Endothelial cell of umbilical vein (primary cell): ENCODE measurements around the gene ETV3. TPM values are rescaled to one million over a fixed set of nuclear protein-coding genes. Genes with fewer than 3 reads are reported as not detected.

Experiments used
- BruUV-seq: library from RNA; stranded (reverse); fragments of 400-500 nt; replicated peaks from 2 replicates; lab custom pipeline; 2021; lab: Mats Ljungman, UMichigan
- CTCF ChIA-PET: fragments of 300-600, 350-600 bp; sonication (Branson Sonifier 250); formaldehyde crosslinking; loops from one replicate; lab custom pipeline; 2021; ENCODE audit warnings: antibody characterized with exemption, inconsistent platforms; lab: Charles Lee
- POLR2A ChIA-PET: fragments of 300-600, 350-600 bp; sonication (Branson Sonifier 250); formaldehyde crosslinking; loops from one replicate; lab custom pipeline; 2021; ENCODE audit warnings: antibody characterized with exemption, inconsistent platforms; lab: Charles Lee
- DNase-seq: peaks from one replicate; pipeline ENCODE4 v3.0.0-alpha.2; 2011; ENCODE audit warnings: low read depth, low spot score
- FAIRE-seq: peaks from 2 replicates; lab custom pipeline; 2011; peaks lifted over from hg19 to GRCh38; lab: Jason Lieb, UNC
- H2AFZ ChIP-seq: 2 replicates; pipeline ENCODE4 v1.6.0; 2012; ENCODE audit warnings: low read depth, low read length, control low read depth, inconsistent platforms
- H3K27ac ChIP-seq: 2 replicates; pipeline ENCODE4 v1.5.1; 2011; ENCODE audit warnings: low read depth, mild to moderate bottlenecking, control low read depth, low read length, moderate library complexity; ENCODE audit not compliant: insufficient read depth
- H3K27me3 ChIP-seq, 2 experiments: 2 replicates each; pipeline versions ENCODE4 v1.6.0 to v1.6.1; 2011; ENCODE audit warnings: low read length in 2 of 2, mixed read lengths in 1 of 2; ENCODE audit not compliant: control insufficient read depth in 2 of 2, insufficient read depth in 2 of 2
- H3K36me3 ChIP-seq, 2 experiments: 2 replicates in 1 of 2; 3 replicates in 1 of 2; pipeline ENCODE4 v1.5.1; 2011; ENCODE audit warnings: low read length in 2 of 2, mild to moderate bottlenecking in 1 of 2, moderate library complexity in 1 of 2; ENCODE audit not compliant: control insufficient read depth in 2 of 2, insufficient read depth in 2 of 2; ENCODE audit errors: extremely low read depth in 1 of 2
- H3K4me1 ChIP-seq: 3 replicates; pipeline ENCODE4 v1.5.1; 2011; ENCODE audit warnings: mild to moderate bottlenecking, low read length; ENCODE audit not compliant: control insufficient read depth, insufficient read depth; ENCODE audit errors: extremely low read depth
- H3K4me2 ChIP-seq: 2 replicates; pipeline ENCODE4 v1.6.1; 2011; ENCODE audit warnings: low read length, control low read depth, mixed read lengths; ENCODE audit not compliant: insufficient read depth
- H3K4me3 ChIP-seq, 3 experiments: fragments of 200-600 bp in 1 of 3; sonication (generic), shearing (Covaris generic) in 1 of 3; replicated peaks in 1 of 3; 2 replicates each; pipeline ENCODE4 v1.5.1; 2011 to 2016; ENCODE audit warnings: control low read depth in 3 of 3, low read length in 3 of 3, mild to moderate bottlenecking in 2 of 3, inconsistent platforms in 1 of 3, low read depth in 1 of 3, moderate library complexity in 1 of 3; ENCODE audit not compliant: insufficient read depth in 1 of 3
- H3K79me2 ChIP-seq: 2 replicates; pipeline ENCODE4 v1.6.0; 2012; ENCODE audit warnings: low read length, inconsistent platforms; ENCODE audit not compliant: control insufficient read depth, insufficient read depth
- H3K9ac ChIP-seq: replicated peaks from 2 replicates; pipeline ENCODE3; 2011; ENCODE audit warnings: low read length, control low read depth; ENCODE audit not compliant: insufficient read depth; ENCODE audit errors: extremely low read depth
- H3K9me1 ChIP-seq: replicated peaks from 3 replicates; pipeline ENCODE4 v1.6.0; 2011; ENCODE audit warnings: mild to moderate bottlenecking, low read length; ENCODE audit not compliant: control insufficient read depth, insufficient read depth; ENCODE audit errors: extremely low read depth
- H3K9me3 ChIP-seq: replicated peaks from 2 replicates; pipeline ENCODE4 v1.5.1; 2012; ENCODE audit warnings: low read length, inconsistent platforms; ENCODE audit not compliant: control insufficient read depth, insufficient read depth
- H4K20me1 ChIP-seq: replicated peaks from 2 replicates; pipeline ENCODE3; 2011; ENCODE audit warnings: mild to moderate bottlenecking, low read length; ENCODE audit not compliant: control insufficient read depth, insufficient read depth; ENCODE audit errors: extremely low read depth
- CTCF ChIP-seq, 2 donors: IDR thresholded peaks; 1 replicate in 1 of 2; 2 replicates in 1 of 2; pipeline ENCODE4 v1.5.1; 2011; ENCODE audit warnings: low read length in 2 of 2, mild to moderate bottlenecking in 2 of 2, moderate library complexity in 2 of 2, control low read depth in 1 of 2, inconsistent platforms in 1 of 2, low read depth in 1 of 2; ENCODE audit not compliant: insufficient read depth in 1 of 2; ENCODE audit errors: extremely low read depth in 1 of 2
- EZH2 ChIP-seq: IDR thresholded peaks from 2 replicates; pipeline ENCODE4 v1.6.1; 2012; ENCODE audit warnings: borderline replicate concordance, low read depth, mild to moderate bottlenecking, moderate library complexity, low read length, inconsistent platforms; ENCODE audit not compliant: severe bottlenecking
- FOS ChIP-seq: IDR thresholded peaks from 2 replicates; pipeline ENCODE4 v1.6.1; 2011; ENCODE audit warnings: mild to moderate bottlenecking, low read length, moderate library complexity, borderline replicate concordance; ENCODE audit not compliant: insufficient read depth
- GATA2 ChIP-seq: IDR thresholded peaks from 2 replicates; pipeline ENCODE4 v1.7.0; 2011; ENCODE audit warnings: low read depth, mild to moderate bottlenecking, moderate library complexity, mixed read lengths, low read length; ENCODE audit not compliant: insufficient read length, insufficient read depth
- JUN ChIP-seq: IDR thresholded peaks from 2 replicates; pipeline ENCODE4 v1.6.1; 2011; ENCODE audit warnings: borderline replicate concordance, low read depth; ENCODE audit not compliant: insufficient read length, insufficient read depth
- MAX ChIP-seq: IDR thresholded peaks from 2 replicates; pipeline ENCODE4 v1.6.1; 2011; ENCODE audit not compliant: insufficient read depth, insufficient read length
- MYC ChIP-seq: IDR thresholded peaks from one replicate; pipeline ENCODE4 v1.6.1; 2011; ENCODE audit warnings: mild to moderate bottlenecking, low read depth, low read length
- POLR2A ChIP-seq: IDR thresholded peaks from 2 replicates; pipeline ENCODE4 v1.6.1; 2012; ENCODE audit warnings: low read depth, mild to moderate bottlenecking, control low read depth, low read length
- POLR2AphosphoS5 ChIP-seq: IDR thresholded peaks from 2 replicates; pipeline ENCODE4 v1.6.1; 2012; ENCODE audit warnings: low read depth, mild to moderate bottlenecking, control low read depth, low read length, moderate library complexity; ENCODE audit not compliant: insufficient read depth
- dilution Hi-C: fragments of 300-500 bp; cut with MboI; formaldehyde crosslinking; loops from one replicate; pipeline ENCODE4 v1.15.0; 2019; ENCODE audit warnings: low sequenced_read_pairs; ENCODE audit not compliant: extremely low pct_ligation_motif_present
- intact Hi-C: fragments of 100-400 bp; cut with micrococcal nuclease; formaldehyde crosslinking; loops from one replicate; pipeline ENCODE4 v1.10.0; 2022
- polyA plus RNA-seq, 4 experiments: library from polyadenylated mRNA; depleted of rRNA in 3 of 4; stranded (reverse) in 3 of 4; unstranded in 1 of 4; fragments of >200 nt; gene quantifications; 2 replicates each; pipeline versions ENCODE4 v1.2.1 to v1.2.3, GENCODE V29; 2011 to 2012; ENCODE audit warnings: missing spikeins in 1 of 4
- total RNA-seq: library from RNA; stranded (reverse); gene quantifications from 2 replicates; pipeline ENCODE4 v1.2.3, GENCODE V29; 2021

Gene ETV3
- total and polyA plus RNA-seq, 2 donors (not counting 3 experiments of a cell fraction or from before 2014, with no cell fraction given): 6.8 to 22.3 TPM

GRCh38 chr1:157080714-157081113 lies 57.5 kb downstream of the ETV3 start:
- Histone ChIP-seq H3K36me3 (no peaks in the 10 kb centered on the region), H3K27me3 (peaks cover 8 to 9% of the 10 kb centered on the region in 2 experiments), H3K9ac (no peak overlapping the region), H4K20me1 (no peaks in the 10 kb centered on the region), H3K9me3 (no peaks in the 10 kb centered on the region), H2AFZ (no peak overlapping the region), H3K4me1 (no peaks in the 10 kb centered on the region), H3K4me2 (no peak overlapping the region), H3K9me1 (no peaks in the 10 kb centered on the region), H3K4me3 (no peak overlapping the region), H3K79me2 (no peaks in the 10 kb centered on the region), H3K27ac (no peak overlapping the region)
- ChIA-PET CTCF (interaction anchor here (1.7 to 3.4 kb wide), 2 partner anchors 10 to 76 kb away, joined by 8 to 37 read pairs; no protein-coding TSS in a partner anchor), POLR2A (no interaction called here)
- dilution Hi-C loops (no loop called here), intact Hi-C loops (no loop called here)
- no TSS peak for BruUV-seq
- DNase-seq: no peak
- no peak for FAIRE-seq
- no peak for TF ChIP-seq CTCF (IDR thresholded peaks at IDR 0.05; ENCODE audit: extremely low read depth in 1 of 2, insufficient read depth in 1 of 2, low read depth in 1 of 2, low read length in 2 of 2)
- TF ChIP-seq GATA2: no peak
- no peak for TF ChIP-seq POLR2AphosphoS5
- no peak for TF ChIP-seq FOS
- no peak for TF ChIP-seq EZH2
- no peak for TF ChIP-seq MYC
- TF ChIP-seq MAX: no peak
- TF ChIP-seq JUN: no peak
- TF ChIP-seq POLR2A: no peak
